ENCODE measurements around the gene CUBN. TPM values are rescaled to one million over a fixed set of nuclear protein-coding genes. Genes with fewer than 3 reads are reported as not detected.

CUBN gene
- total RNA-seq, 1 donor from 2014 or later, result 0.32 TPM

- H3K27me3 Mint-ChIP-seq (ENCODE audit: unreplicated experiment), result no peaks in the 10 kb centered on the region
- TF ChIP-seq, protein P1, sequence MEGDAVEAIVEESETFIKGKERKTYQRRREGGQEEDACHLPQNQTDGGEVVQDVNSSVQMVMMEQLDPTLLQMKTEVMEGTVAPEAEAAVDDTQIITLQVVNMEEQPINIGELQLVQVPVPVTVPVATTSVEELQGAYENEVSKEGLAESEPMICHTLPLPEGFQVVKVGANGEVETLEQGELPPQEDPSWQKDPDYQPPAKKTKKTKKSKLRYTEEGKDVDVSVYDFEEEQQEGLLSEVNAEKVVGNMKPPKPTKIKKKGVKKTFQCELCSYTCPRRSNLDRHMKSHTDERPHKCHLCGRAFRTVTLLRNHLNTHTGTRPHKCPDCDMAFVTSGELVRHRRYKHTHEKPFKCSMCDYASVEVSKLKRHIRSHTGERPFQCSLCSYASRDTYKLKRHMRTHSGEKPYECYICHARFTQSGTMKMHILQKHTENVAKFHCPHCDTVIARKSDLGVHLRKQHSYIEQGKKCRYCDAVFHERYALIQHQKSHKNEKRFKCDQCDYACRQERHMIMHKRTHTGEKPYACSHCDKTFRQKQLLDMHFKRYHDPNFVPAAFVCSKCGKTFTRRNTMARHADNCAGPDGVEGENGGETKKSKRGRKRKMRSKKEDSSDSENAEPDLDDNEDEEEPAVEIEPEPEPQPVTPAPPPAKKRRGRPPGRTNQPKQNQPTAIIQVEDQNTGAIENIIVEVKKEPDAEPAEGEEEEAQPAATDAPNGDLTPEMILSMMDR (IDR thresholded peaks at IDR 0.05; ENCODE audit: partially characterized antibody, unreplicated experiment), result no peak
- no peak for DNase-seq
- H3K9me3 Mint-ChIP-seq (ENCODE audit: unreplicated experiment), result peaks cover 6% of the 10 kb centered on the region
- H3K36me3 Mint-ChIP-seq (ENCODE audit: unreplicated experiment), result no peaks in the 10 kb centered on the region
- H3K27ac Mint-ChIP-seq (ENCODE audit: unreplicated experiment), result no peak overlapping the region
- no peaks in the 10 kb centered on the region for H3K4me1 Mint-ChIP-seq (ENCODE audit: low read depth, unreplicated experiment)
- H3K4me3 Mint-ChIP-seq (ENCODE audit: unreplicated experiment), result no peak overlapping the region
Observed at GRCh38 chr10:16996530-16996964, 133.1 kb downstream of the CUBN start.

GRCh38 chr10:16995867-16996529, 133.6 kb downstream of the CUBN start:
- Mint-ChIP-seq H3K27ac (ENCODE audit: unreplicated experiment) (no peak overlapping the region), H3K9me3 (ENCODE audit: unreplicated experiment) (peaks cover 5% of the 10 kb centered on the region), H3K4me3 (ENCODE audit: unreplicated experiment) (no peak overlapping the region), H3K4me1 (ENCODE audit: low read depth, unreplicated experiment) (no peaks in the 10 kb centered on the region), H3K36me3 (ENCODE audit: unreplicated experiment) (no peaks in the 10 kb centered on the region), H3K27me3 (ENCODE audit: unreplicated experiment) (no peaks in the 10 kb centered on the region)
- DNase-seq, result no peak
- TF ChIP-seq, protein P1 (IDR thresholded peaks at IDR 0.05; ENCODE audit: partially characterized antibody, unreplicated experiment), result no peak

DNA sequence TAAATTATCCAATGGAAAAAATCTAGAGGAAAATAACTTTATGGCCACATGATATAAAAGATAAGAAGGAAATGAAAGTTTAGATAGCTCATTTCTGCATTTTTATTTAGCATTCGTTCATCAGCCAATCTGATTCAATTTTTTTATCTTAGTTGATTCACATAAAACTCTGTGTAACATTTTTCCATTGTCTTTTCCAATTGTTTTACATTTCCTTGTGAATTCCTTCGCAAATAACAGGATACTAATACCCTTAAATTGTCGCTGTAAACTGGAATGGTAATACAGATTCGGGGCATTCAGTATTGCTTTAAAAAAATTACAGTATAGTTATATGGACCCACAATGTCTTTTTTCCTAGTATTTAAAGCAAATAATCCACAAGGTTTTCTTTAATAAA, 136.4 kb downstream of the CUBN start:
- TF ChIP-seq, protein P1 (IDR thresholded peaks at IDR 0.05; ENCODE audit: partially characterized antibody, unreplicated experiment), result no peak
- Mint-ChIP-seq H3K4me3 (ENCODE audit: unreplicated experiment) (no peak overlapping the region), H3K36me3 (ENCODE audit: unreplicated experiment) (no peaks in the 10 kb centered on the region), H3K9me3 (ENCODE audit: unreplicated experiment) (peaks cover 4% of the 10 kb centered on the region), H3K27ac (ENCODE audit: unreplicated experiment) (no peak overlapping the region), H3K27me3 (ENCODE audit: unreplicated experiment) (no peaks in the 10 kb centered on the region), H3K4me1 (ENCODE audit: low read depth, unreplicated experiment) (no peaks in the 10 kb centered on the region)
- no peak for DNase-seq

DNA sequence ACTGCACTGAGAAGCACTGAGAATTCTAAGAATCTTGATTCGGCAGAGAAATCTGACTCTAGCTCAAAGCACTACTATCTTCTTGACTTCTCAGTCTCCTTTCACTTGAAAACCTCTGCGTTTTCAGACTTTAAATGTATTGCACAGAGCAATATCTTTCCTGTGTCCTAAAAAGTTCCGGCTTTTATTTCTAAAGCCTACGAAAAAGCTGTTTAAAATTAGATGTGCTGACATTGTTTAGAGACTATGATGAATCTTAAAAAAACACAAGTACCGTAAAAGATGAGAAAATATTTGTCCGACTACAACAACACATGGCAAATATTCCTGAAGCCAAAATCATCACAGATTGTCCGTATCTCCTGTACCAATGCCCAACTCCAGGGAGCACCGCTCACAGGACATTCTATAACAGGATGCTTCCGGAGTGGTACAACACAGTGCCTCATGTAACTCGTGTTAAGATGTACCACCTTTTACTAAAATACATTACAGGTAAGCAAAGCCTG, 136.9 kb downstream of the CUBN start:
- H3K27me3 Mint-ChIP-seq (ENCODE audit: unreplicated experiment), result no peaks in the 10 kb centered on the region
- TF ChIP-seq, protein P1 (IDR thresholded peaks at IDR 0.05; ENCODE audit: partially characterized antibody, unreplicated experiment), result no peak
- no peaks in the 10 kb centered on the region for H3K9me3 Mint-ChIP-seq (ENCODE audit: unreplicated experiment)
- no peaks in the 10 kb centered on the region for H3K4me1 Mint-ChIP-seq (ENCODE audit: low read depth, unreplicated experiment)
- DNase-seq, result no peak
- no peak overlapping the region for H3K27ac Mint-ChIP-seq (ENCODE audit: unreplicated experiment)
- no peaks in the 10 kb centered on the region for H3K36me3 Mint-ChIP-seq (ENCODE audit: unreplicated experiment)
- H3K4me3 Mint-ChIP-seq (ENCODE audit: unreplicated experiment), result no peak overlapping the region

- Mint-ChIP-seq H3K36me3 (ENCODE audit: unreplicated experiment) (no peaks in the 10 kb centered on the region), H3K27ac (ENCODE audit: unreplicated experiment) (no peak overlapping the region), H3K4me3 (ENCODE audit: unreplicated experiment) (no peak overlapping the region), H3K9me3 (ENCODE audit: unreplicated experiment) (no peaks in the 10 kb centered on the region), H3K27me3 (ENCODE audit: unreplicated experiment) (no peaks in the 10 kb centered on the region), H3K4me1 (ENCODE audit: low read depth, unreplicated experiment) (peaks cover 2% of the 10 kb centered on the region)
- DNase-seq, result no peak
- TF ChIP-seq, protein P1 (IDR thresholded peaks at IDR 0.05; ENCODE audit: partially characterized antibody, unreplicated experiment), result no peak
Observed at GRCh38 chr10:16991011-16991410, 138.6 kb downstream of the CUBN start.
